ENCODE measurements around the gene ALDH5A1. TPM values are rescaled to one million over a fixed set of nuclear protein-coding genes. Genes with fewer than 3 reads are reported as not detected.
A peak's percentile ranks its signal among the peaks of the same experiment; 100 is the strongest.

ALDH5A1 gene
- total and polyA plus RNA-seq, 2 of the 13 experiments (the other 11 are each of a cell fraction or from before 2014, with no cell fraction given) = 12.8 to 32.5 TPM

- H3K4me1 ChIP-seq (ENCODE audit: insufficient read depth, low read length) = peaks cover 10% of the 10 kb centered on the region
- no peaks in the 10 kb centered on the region for H3K36me3 ChIP-seq (replicated peaks in 1 of 2; ENCODE audit: control insufficient read depth in 1 of 2, insufficient read depth in 2 of 2, low read length in 2 of 2)
- ChIA-PET POLR2A (interaction anchor here (0.9 kb wide), 1 partner anchor 83 kb away, joined by 4 read pairs; the partner anchor contains the start of genes ACOT13 and TDP2), CTCF (ENCODE audit: low intra/inter-chr PET ratio, low total read pairs) (interaction anchor here (0.9 to 5.7 kb wide), 7 partner anchors 25 to 487 kb away, joined by 3 to 105 read pairs (median 4); partner anchors contain the start of gene ACOT13)
- BruUV-seq (replicated peaks) = no TSS peak
- DNase-seq (ENCODE audit: low spot score) (peak; percentile 71), ATAC-seq (peak; percentile 76), FAIRE-seq (peak; percentile 76)
- H3K9ac ChIP-seq (ENCODE audit: insufficient read depth, low read depth, low read length) = no peak overlapping the region
- no peaks in the 10 kb centered on the region for H4K20me1 ChIP-seq (ENCODE audit: insufficient read depth, low read length)
- intact Hi-C loops (cut with micrococcal nuclease; ENCODE audit: unreplicated experiment) = loop anchor here (1.0 to 5.0 kb wide), 2 partner anchors 64 to 84 kb away; partner anchors contain the start of genes ACOT13 and KIAA0319
- no peak overlapping the region for H2AFZ ChIP-seq (ENCODE audit: low read length)
- no peaks in the 10 kb centered on the region for H3K9me3 ChIP-seq (ENCODE audit: low read length)
- H3K4me2 ChIP-seq (ENCODE audit: low read depth, low read length) = peak overlapping the region; percentile 39
- in situ Hi-C loops (cut with HindIII; ENCODE audit: extremely low pct_ligation_motif_present, low pct_unique_long_range_greater_than_20kb) = loop anchor here (5.0 to 25.0 kb wide), 3 partner anchors 114 to 479 kb away; no protein-coding TSS in a partner anchor
- WGBS (ENCODE audit: low lambda C conversion rate) = 17% methylated on average over 15 of the region's 15 CpGs
- H3K79me2 ChIP-seq (ENCODE audit: insufficient read depth, low read length) = no peaks in the 10 kb centered on the region
- H3K4me3 ChIP-seq (replicated peaks in 1 of 3; ENCODE audit: insufficient read depth in 1 of 3, low read depth in 2 of 3, low read length in 3 of 3) = no peak overlapping the region
- no peak overlapping the region for H3K27ac ChIP-seq (ENCODE audit: extremely low read length, insufficient read depth, low read length)
- peaks cover 0 to 8% of the 10 kb centered on the region in 2 experiments; a peak in 1 of 5 replicates for H3K27me3 ChIP-seq (ENCODE audit: control insufficient read depth in 1 of 2, insufficient read depth in 2 of 2, low read length in 2 of 2)
- TF ChIP-seq NFE2 (CRISPR knock-in tag; IDR thresholded peaks at IDR 0.05) (no peak), ZNF547 (CRISPR knock-in tag; IDR thresholded peaks at IDR 0.05) (peak; percentile 59; the same call in 1 of the 2 replicates), KDM5B (CRISPR knock-in tag; IDR thresholded peaks at IDR 0.05; ENCODE audit: borderline replicate concordance) (no peak), ZGPAT (CRISPR knock-in tag; IDR thresholded peaks at IDR 0.05) (0 out of 2 replicates have a peak, but pooled peaks have one; percentile 44), TERF1 (CRISPR knock-in tag; IDR thresholded peaks at IDR 0.05) (no peak), HMGXB3 (CRISPR knock-in tag; IDR thresholded peaks at IDR 0.05; ENCODE audit: borderline replicate concordance) (0 out of 2 replicates have a peak, but pooled peaks have one; percentile 9), ZNF136 (CRISPR knock-in tag; IDR thresholded peaks at IDR 0.05; ENCODE audit: low read depth) (0 out of 2 replicates have a peak, but pooled peaks have one; percentile 48), ZNF619 (CRISPR knock-in tag; IDR thresholded peaks at IDR 0.05) (no peak), HOXA5 (CRISPR knock-in tag; IDR thresholded peaks at IDR 0.05) (0 out of 2 replicates have a peak, but pooled peaks have one; percentile 36), ZEB1 (IDR thresholded peaks at IDR 0.05; ENCODE audit: insufficient replicate concordance, low read depth) (peak; percentile 24), ZNF616 (CRISPR knock-in tag; IDR thresholded peaks at IDR 0.05; ENCODE audit: low read depth) (no peak), ZNF446 (CRISPR knock-in tag; IDR thresholded peaks at IDR 0.05) (no peak), SOX5 (CRISPR knock-in tag; IDR thresholded peaks at IDR 0.05; ENCODE audit: borderline replicate concordance) (0 out of 2 replicates have a peak, but pooled peaks have one; percentile 10), ERF (CRISPR knock-in tag; IDR thresholded peaks at IDR 0.05) (0 out of 2 replicates have a peak, but pooled peaks have one; percentile 42)
Observed at GRCh38 chr6:24583463-24584381, 89.0 kb downstream of the ALDH5A1 start.

All from HepG2 (cell line).